NCI-H226 (cell line): Measurements from ENCODE around the gene DRD2.
A peak's percentile ranks its signal among the peaks of the same experiment; 100 is the strongest.

Experiments used
- DNase-seq: peaks from one replicate; pipeline ENCODE4 v3.0.0-alpha.2; 2015

DRD2 gene

GRCh38 chr11:113440816-113441215 is 34.4 kb downstream of the DRD2 start:
- DNase-seq: no peak

GRCh38 chr11:113436672-113437252 is 38.4 kb downstream of the DRD2 start:
- DNase-seq: no peak

- DNase-seq: no peak
Observed at GRCh38 chr11:113435190-113435968, 39.8 kb downstream of the DRD2 start.

GRCh38 chr11:113431746-113432145 is 43.5 kb downstream of the DRD2 start:
- DNase-seq: no peak

GRCh38 chr11:113426686-113427085 is 48.5 kb downstream of the DRD2 start:
- DNase-seq: no peak

- peak; percentile 48 for DNase-seq
Observed at GRCh38 chr11:113420808-113421207, 54.4 kb downstream of the DRD2 start.

- no peak for DNase-seq
Observed at GRCh38 chr11:113419454-113420003, 55.7 kb downstream of the DRD2 start.

GRCh38 chr11:113417428-113417827 is 57.8 kb downstream of the DRD2 start:
- no peak for DNase-seq

GRCh38 chr11:113415343-113415742 is 59.9 kb downstream of the DRD2 start:
- DNase-seq: no peak

GRCh38 chr11:113412675-113413074 is 62.5 kb downstream of the DRD2 start:
- no peak for DNase-seq

GRCh38 chr11:113411536-113411935 is 63.7 kb downstream of the DRD2 start:
- DNase-seq: no peak

GRCh38 chr11:113410414-113411135 is 64.6 kb downstream of the DRD2 start:
- no peak for DNase-seq

- DNase-seq: no peak
Observed at GRCh38 chr11:113409526-113409925, 65.7 kb downstream of the DRD2 start.

GRCh38 chr11:113408887-113409286 is 66.3 kb downstream of the DRD2 start:
- DNase-seq: no peak

GRCh38 chr11:113408206-113408605 is 67.0 kb downstream of the DRD2 start:
- no peak for DNase-seq

- DNase-seq: no peak
Observed at GRCh38 chr11:113407163-113407562, 68.0 kb downstream of the DRD2 start.

- DNase-seq: no peak
Observed at GRCh38 chr11:113405724-113406478, 69.3 kb downstream of the DRD2 start.

- no peak for DNase-seq
Observed at GRCh38 chr11:113404859-113405430, 70.3 kb downstream of the DRD2 start.

- peak; percentile 67 for DNase-seq
Observed at GRCh38 chr11:113401718-113402117, 73.5 kb downstream of the DRD2 start.

- no peak for DNase-seq
Observed at GRCh38 chr11:113400631-113401230, 74.5 kb downstream of the DRD2 start.

- DNase-seq: no peak
Observed at GRCh38 chr11:113398669-113399430, 76.3 kb downstream of the DRD2 start.
